ENCODE measurements around the gene CEP131.
"Not testable (repeated sequence)": the region's sequence is repeated elsewhere in the genome, so short reads cannot be mapped to it uniquely, and the experiment has no call there.

Gene CEP131

DNA sequence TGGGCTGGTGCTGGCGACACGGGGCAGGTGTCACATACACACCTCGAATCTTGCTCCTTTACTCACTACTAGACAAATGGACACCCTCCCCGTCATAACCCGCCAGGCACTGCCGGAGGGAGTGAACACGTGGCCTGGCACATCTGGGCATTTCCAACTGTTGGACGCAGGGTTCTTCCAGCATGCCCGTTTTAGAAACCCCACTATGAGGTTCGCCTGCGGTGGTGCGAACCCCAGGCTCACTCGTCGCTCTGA lies 6.8 kb upstream of the CEP131 start:
- H3K36me3 ChIP-seq (ENCODE audit: low read depth) = peaks cover 16% of the 10 kb centered on the region
- no peak for ATAC-seq (ENCODE audit: low read depth)

DNA sequence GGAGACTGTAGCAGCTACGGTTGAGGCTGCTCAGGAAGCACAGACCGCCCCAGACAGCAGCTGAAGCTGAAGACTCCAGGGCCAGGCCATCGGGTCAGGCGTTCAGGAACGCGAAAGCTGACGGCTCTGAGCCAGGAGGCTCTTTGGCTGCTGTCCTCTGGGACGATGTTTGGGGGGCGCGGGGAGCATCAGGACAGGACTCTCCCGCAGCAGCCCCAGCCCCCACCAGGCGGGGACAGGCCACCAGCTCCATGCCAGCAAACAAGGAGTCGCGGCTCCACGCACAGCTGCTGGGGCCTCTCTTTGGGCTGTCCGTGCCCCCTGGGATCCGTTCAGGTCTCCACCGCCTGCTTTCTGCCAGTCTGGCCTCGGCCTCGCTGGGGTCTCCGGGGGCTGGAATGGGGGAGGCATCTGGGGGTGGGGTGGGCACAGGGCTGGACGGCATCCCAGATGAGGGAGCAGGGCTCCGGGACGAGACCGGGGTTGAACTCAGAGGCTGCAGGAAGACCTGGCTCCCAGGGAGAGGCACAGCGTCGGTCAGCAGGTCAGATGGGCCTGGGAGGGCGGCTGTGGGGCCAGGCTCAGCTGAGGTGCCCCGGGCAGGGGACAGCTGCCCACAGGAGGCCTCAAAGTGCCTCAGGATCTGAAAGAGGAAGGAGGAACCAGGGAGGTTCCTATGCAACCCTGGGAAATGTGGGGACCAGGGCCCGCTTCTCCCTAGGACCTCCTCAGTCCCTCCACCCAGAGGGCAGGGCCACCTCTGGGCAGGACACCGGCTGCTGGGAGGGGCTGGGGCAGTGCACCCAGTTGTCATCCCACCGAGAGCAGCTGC lies 6.3 kb upstream of the CEP131 start:
- no peaks in the 10 kb centered on the region for H3K4me1 ChIP-seq (ENCODE audit: insufficient read depth, poor library complexity, severe bottlenecking)
- H3K36me3 ChIP-seq (ENCODE audit: low read depth) = peaks cover 16% of the 10 kb centered on the region
- DNase-seq (ENCODE audit: low spot score) = no peak
- no peak overlapping the region for H3K4me3 ChIP-seq (ENCODE audit: severe bottlenecking)
- peaks cover 3% of the 10 kb centered on the region for H3K9me3 ChIP-seq (ENCODE audit: severe bottlenecking)
- TF ChIP-seq, protein P1, sequence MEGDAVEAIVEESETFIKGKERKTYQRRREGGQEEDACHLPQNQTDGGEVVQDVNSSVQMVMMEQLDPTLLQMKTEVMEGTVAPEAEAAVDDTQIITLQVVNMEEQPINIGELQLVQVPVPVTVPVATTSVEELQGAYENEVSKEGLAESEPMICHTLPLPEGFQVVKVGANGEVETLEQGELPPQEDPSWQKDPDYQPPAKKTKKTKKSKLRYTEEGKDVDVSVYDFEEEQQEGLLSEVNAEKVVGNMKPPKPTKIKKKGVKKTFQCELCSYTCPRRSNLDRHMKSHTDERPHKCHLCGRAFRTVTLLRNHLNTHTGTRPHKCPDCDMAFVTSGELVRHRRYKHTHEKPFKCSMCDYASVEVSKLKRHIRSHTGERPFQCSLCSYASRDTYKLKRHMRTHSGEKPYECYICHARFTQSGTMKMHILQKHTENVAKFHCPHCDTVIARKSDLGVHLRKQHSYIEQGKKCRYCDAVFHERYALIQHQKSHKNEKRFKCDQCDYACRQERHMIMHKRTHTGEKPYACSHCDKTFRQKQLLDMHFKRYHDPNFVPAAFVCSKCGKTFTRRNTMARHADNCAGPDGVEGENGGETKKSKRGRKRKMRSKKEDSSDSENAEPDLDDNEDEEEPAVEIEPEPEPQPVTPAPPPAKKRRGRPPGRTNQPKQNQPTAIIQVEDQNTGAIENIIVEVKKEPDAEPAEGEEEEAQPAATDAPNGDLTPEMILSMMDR (IDR thresholded peaks at IDR 0.05; ENCODE audit: poor library complexity, severe bottlenecking) = no peak
- H3K27me3 ChIP-seq (ENCODE audit: insufficient read depth, poor library complexity, severe bottlenecking) = no peaks in the 10 kb centered on the region
- no peak for ATAC-seq (ENCODE audit: low read depth)
- no peak overlapping the region for H3K27ac ChIP-seq (ENCODE audit: poor library complexity, severe bottlenecking)

More for the DNA sequence above, 6.8 kb upstream of the CEP131 start:
- H3K27me3 ChIP-seq (ENCODE audit: insufficient read depth, poor library complexity, severe bottlenecking) = no peaks in the 10 kb centered on the region
- no peak overlapping the region for H3K4me3 ChIP-seq (ENCODE audit: severe bottlenecking)
- peaks cover 3% of the 10 kb centered on the region for H3K9me3 ChIP-seq (ENCODE audit: severe bottlenecking)
- H3K27ac ChIP-seq (ENCODE audit: poor library complexity, severe bottlenecking) = no peak overlapping the region
- TF ChIP-seq, protein P1 (IDR thresholded peaks at IDR 0.05; ENCODE audit: poor library complexity, severe bottlenecking) = no peak
- no peak for DNase-seq (ENCODE audit: low spot score)
- H3K4me1 ChIP-seq (ENCODE audit: insufficient read depth, poor library complexity, severe bottlenecking) = no peaks in the 10 kb centered on the region

DNA sequence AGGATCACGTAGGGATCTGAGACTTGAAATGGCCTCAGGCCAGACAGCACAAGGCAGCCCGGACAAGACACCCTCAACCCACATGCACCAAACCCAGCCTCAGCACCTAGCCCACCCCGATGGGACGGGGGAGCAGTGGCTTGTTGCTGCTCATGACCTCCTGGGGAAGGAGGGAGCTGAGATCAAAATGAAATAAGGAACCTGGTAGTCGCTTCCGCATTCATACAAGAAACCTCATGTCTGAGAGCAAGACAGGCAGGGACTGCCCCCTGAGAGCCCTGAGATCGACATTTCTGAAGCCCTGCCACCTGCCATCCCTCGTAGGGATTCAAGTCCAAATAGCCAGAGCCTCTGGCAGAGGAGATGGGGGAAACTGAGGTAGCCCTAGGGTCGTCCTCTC lies 5.7 kb upstream of the CEP131 start:
- no peak for DNase-seq (ENCODE audit: low spot score)
- Histone ChIP-seq H3K4me1 (ENCODE audit: insufficient read depth, poor library complexity, severe bottlenecking) (peaks cover 3% of the 10 kb centered on the region), H3K27me3 (ENCODE audit: insufficient read depth, poor library complexity, severe bottlenecking) (no peaks in the 10 kb centered on the region), H3K4me3 (ENCODE audit: severe bottlenecking) (no peak overlapping the region), H3K9me3 (ENCODE audit: severe bottlenecking) (peaks cover 3% of the 10 kb centered on the region), H3K36me3 (ENCODE audit: low read depth) (peaks cover 16% of the 10 kb centered on the region), H3K27ac (ENCODE audit: poor library complexity, severe bottlenecking) (no peak overlapping the region)
- TF ChIP-seq, protein P1 (IDR thresholded peaks at IDR 0.05; ENCODE audit: poor library complexity, severe bottlenecking) = no peak
- ATAC-seq (ENCODE audit: low read depth) = no peak

DNA sequence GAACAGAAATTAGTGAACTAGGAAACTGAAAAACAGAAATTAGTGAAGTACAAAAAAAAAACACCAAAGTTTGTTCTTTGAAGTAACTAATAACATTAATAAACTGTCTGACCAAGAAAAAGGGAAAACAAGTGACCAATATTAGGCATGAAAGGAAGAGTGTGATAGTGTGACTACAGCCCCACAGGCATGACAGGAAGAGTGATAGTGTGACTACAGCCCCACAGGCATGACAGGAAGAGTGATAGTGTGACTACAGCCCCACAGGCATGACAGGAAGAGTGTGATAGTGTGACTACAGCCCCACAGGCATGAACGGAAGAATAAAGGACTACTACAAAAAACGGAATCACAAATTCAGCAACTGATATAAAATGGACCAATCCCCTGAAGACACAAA lies 4.9 kb upstream of the CEP131 start:
- H3K27ac ChIP-seq (ENCODE audit: poor library complexity, severe bottlenecking); H3K27me3 ChIP-seq (ENCODE audit: insufficient read depth, poor library complexity, severe bottlenecking); H3K9me3 ChIP-seq (ENCODE audit: severe bottlenecking); H3K4me3 ChIP-seq (ENCODE audit: severe bottlenecking); ATAC-seq (ENCODE audit: low read depth); DNase-seq (ENCODE audit: low spot score); H3K4me1 ChIP-seq (ENCODE audit: insufficient read depth, poor library complexity, severe bottlenecking): not testable (repeated sequence)
- peaks cover 16% of the 10 kb centered on the region for H3K36me3 ChIP-seq (ENCODE audit: low read depth)

DNA sequence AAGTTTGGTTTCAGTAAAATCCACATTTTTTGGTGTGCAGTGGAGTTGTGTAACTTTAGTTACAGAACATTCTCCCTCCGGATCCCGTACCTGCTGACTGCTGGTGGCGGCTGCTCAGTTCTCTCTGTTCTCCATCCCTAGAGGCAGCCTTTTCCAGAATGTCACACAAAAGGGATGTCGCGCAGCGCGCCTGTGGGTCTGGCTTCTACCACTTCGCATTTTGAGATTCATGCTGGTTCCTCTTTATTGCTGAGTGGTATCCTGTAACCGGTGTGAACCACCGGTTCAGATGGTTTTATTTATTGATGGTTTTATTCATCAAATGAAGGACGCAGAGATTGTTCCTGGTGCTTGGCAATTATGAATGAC lies 981 bp upstream of the CEP131 start:
- no peak for DNase-seq (ENCODE audit: low spot score)
- Histone ChIP-seq H3K27me3 (ENCODE audit: insufficient read depth, poor library complexity, severe bottlenecking) (no peaks in the 10 kb centered on the region), H3K27ac (ENCODE audit: poor library complexity, severe bottlenecking) (no peak overlapping the region), H3K4me1 (ENCODE audit: insufficient read depth, poor library complexity, severe bottlenecking) (peaks cover 4% of the 10 kb centered on the region), H3K36me3 (ENCODE audit: low read depth) (peaks cover 10% of the 10 kb centered on the region), H3K9me3 (ENCODE audit: severe bottlenecking) (peaks cover 3% of the 10 kb centered on the region), H3K4me3 (ENCODE audit: severe bottlenecking) (no peak overlapping the region)
- TF ChIP-seq, protein P1 (IDR thresholded peaks at IDR 0.05; ENCODE audit: poor library complexity, severe bottlenecking) = no peak
- ATAC-seq (ENCODE audit: low read depth) = no peak
